ENCODE results near the gene SEC22C.

Gene SEC22C

GRCh38 chr3:42533161-42533897 is 48.4 kb downstream of the SEC22C start:
- DNase-seq (ENCODE audit: low read depth, low spot score), result no peak
- no peak overlapping the region for H3K4me3 ChIP-seq (ENCODE audit: low read depth, low read length)
- POLR2A ChIA-PET, result no interaction called here
- CTCF ChIA-PET, result interaction anchor here (7.7 kb wide), 1 partner anchor 13 kb away, joined by 85 read pairs; no protein-coding TSS in a partner anchor
- no peak for TF ChIP-seq CTCF (IDR thresholded peaks at IDR 0.05; ENCODE audit: insufficient read depth, low read length, missing control alignments)

- TF ChIP-seq CTCF (IDR thresholded peaks at IDR 0.05; ENCODE audit: insufficient read depth, low read length, missing control alignments), result no peak
- POLR2A ChIA-PET, result no interaction called here
These were observed 49.5 kb downstream of the SEC22C start for GRCh38 chr3:42532229-42532628.

GRCh38 chr3:42531470-42531869 is 50.3 kb downstream of the SEC22C start:
- ChIA-PET CTCF (interaction anchor here (0.7 kb wide), 1 partner anchor 15 kb away, joined by 4 read pairs; no protein-coding TSS in a partner anchor), POLR2A (no interaction called here)
- TF ChIP-seq CTCF (IDR thresholded peaks at IDR 0.05; ENCODE audit: insufficient read depth, low read length, missing control alignments), result no peak
- no peak for DNase-seq (ENCODE audit: low read depth, low spot score)
- no peak overlapping the region for H3K4me3 ChIP-seq (ENCODE audit: low read depth, low read length)

More at GRCh38 chr3:42532229-42532628, 49.5 kb downstream of the SEC22C start:
- CTCF ChIA-PET, result no interaction called here
- no peak for DNase-seq (ENCODE audit: low read depth, low spot score)
- H3K4me3 ChIP-seq (ENCODE audit: low read depth, low read length), result no peak overlapping the region

GRCh38 chr3:42530073-42530472 is 51.7 kb downstream of the SEC22C start:
- ChIA-PET POLR2A (no interaction called here), CTCF (interaction anchor here (1.1 to 1.6 kb wide), 2 partner anchors 9 to 11 kb away, joined by 3 to 5 read pairs; no protein-coding TSS in a partner anchor)
- H3K4me3 ChIP-seq (ENCODE audit: low read depth, low read length), result no peak overlapping the region
- no peak for TF ChIP-seq CTCF (IDR thresholded peaks at IDR 0.05; ENCODE audit: insufficient read depth, low read length, missing control alignments)
- no peak for DNase-seq (ENCODE audit: low read depth, low spot score)

GRCh38 chr3:42529468-42529867 is 52.3 kb downstream of the SEC22C start:
- TF ChIP-seq CTCF (IDR thresholded peaks at IDR 0.05; ENCODE audit: insufficient read depth, low read length, missing control alignments), result no peak
- DNase-seq (ENCODE audit: low read depth, low spot score), result no peak
- ChIA-PET POLR2A (no interaction called here), CTCF (interaction anchor here (1.1 to 1.6 kb wide), 3 partner anchors 10 to 282 kb away, joined by 3 to 5 read pairs (median 3); no protein-coding TSS in a partner anchor)
- H3K4me3 ChIP-seq (ENCODE audit: low read depth, low read length), result no peak overlapping the region

GRCh38 chr3:42527368-42527917 is 54.3 kb downstream of the SEC22C start:
- H3K4me3 ChIP-seq (ENCODE audit: low read depth, low read length), result no peak overlapping the region
- DNase-seq (ENCODE audit: low read depth, low spot score), result no peak
- TF ChIP-seq CTCF (IDR thresholded peaks at IDR 0.05; ENCODE audit: insufficient read depth, low read length, missing control alignments), result no peak
- ChIA-PET POLR2A (no interaction called here), CTCF (no interaction called here)
